H1 (cell line): ENCODE results near the gene MMP28.

Experiments
- ATF2 ChIP-seq: IDR thresholded peaks from 2 replicates; pipeline ENCODE4 v1.6.1; 2012; ENCODE audit warnings: low read length, inconsistent platforms
- CREB1 ChIP-seq: IDR thresholded peaks from 2 replicates; pipeline ENCODE4 v1.6.1; 2012; ENCODE audit warnings: inconsistent platforms
- CTCF ChIP-seq, 3 experiments: IDR thresholded peaks; 1 replicate in 2 of 3; 2 replicates in 1 of 3; pipeline versions ENCODE4 v1.5.1 to v1.6.1; 2011; ENCODE audit warnings: low read length in 3 of 3, mild to moderate bottlenecking in 3 of 3, inconsistent platforms in 2 of 3, low read depth in 1 of 3, moderate library complexity in 1 of 3; ENCODE audit not compliant: insufficient read depth in 1 of 3; ENCODE audit errors: control extremely low read depth in 1 of 3
- EZH2 ChIP-seq: fragments of 200-600 bp; sonication (generic); IDR thresholded peaks from 2 replicates; pipeline ENCODE4 v1.7.1; 2012; ENCODE audit warnings: low read depth, mild to moderate bottlenecking, moderate library complexity, low read length, inconsistent platforms; ENCODE audit not compliant: severe bottlenecking
- JUND ChIP-seq: IDR thresholded peaks from 2 replicates; pipeline ENCODE4 v1.6.1; 2011; ENCODE audit warnings: mild to moderate bottlenecking, improper control_type of control experiment, low read length
- POLR2A ChIP-seq, 2 experiments: IDR thresholded peaks; 1 replicate in 1 of 2; 2 replicates in 1 of 2; pipeline ENCODE4 v1.6.1; 2011; ENCODE audit warnings: low read depth in 2 of 2, low read length in 2 of 2, mild to moderate bottlenecking in 2 of 2; ENCODE audit errors: control extremely low read depth in 1 of 2
- POU5F1 ChIP-seq: IDR thresholded peaks from 2 replicates; pipeline ENCODE4 v1.6.1; 2011; ENCODE audit warnings: low read depth, mild to moderate bottlenecking, low read length, moderate library complexity
- SIX5 ChIP-seq: IDR thresholded peaks from 2 replicates; pipeline ENCODE4 v1.6.1; 2011; ENCODE audit warnings: mild to moderate bottlenecking, low read depth, low read length
- TAF1 ChIP-seq: IDR thresholded peaks from 2 replicates; pipeline ENCODE4 v1.6.1; 2011; ENCODE audit warnings: mild to moderate bottlenecking, low read depth, low read length
- TCF12 ChIP-seq: IDR thresholded peaks from 2 replicates; pipeline ENCODE4 v1.6.1; 2011; ENCODE audit warnings: low read depth, mild to moderate bottlenecking, low read length

DNA sequence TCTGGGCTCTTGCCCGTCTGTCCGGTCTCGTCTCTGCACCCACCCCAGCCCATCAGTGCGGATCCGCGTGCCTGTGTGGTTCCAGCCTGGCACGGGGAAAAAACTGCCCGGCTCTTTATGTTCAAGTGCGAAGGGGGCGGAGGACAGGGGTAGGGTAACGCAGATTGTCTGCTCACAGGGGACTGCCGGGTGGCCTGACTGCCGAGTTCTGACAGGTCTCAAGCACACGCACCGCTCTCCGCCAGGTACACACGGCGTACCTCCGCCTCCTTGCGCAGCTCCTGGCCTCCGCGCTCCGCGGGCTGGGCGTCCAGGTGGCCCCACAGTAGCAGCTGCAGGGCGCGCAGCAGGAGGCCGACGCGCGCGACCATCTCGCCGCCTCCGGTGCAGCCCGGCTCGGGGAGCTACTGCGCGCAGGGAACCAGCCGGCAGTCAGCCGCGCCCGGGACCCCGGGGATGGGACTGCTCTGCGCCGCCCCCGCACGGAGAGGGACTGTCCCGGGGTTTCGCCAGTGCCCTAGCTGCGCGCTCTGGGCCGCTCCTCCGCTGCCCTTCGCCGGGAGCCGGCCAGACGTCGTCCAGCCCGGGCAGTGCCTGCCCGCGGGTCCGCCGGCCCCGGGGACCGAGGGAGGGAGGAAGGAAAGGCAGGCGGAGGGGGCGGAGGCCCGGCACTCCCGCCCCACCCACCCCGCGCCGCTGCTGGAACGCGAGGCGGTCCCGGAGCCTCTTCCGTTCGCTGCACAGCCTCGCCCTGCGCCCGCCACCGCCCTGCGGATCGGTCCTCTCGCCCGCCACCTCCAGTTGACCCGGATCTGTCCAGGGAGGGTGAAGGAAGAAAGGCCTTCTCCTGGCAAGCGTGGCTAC is at the start of gene MMP28:
- TF ChIP-seq POLR2A (IDR thresholded peaks at IDR 0.05; ENCODE audit: control extremely low read depth in 1 of 2, low read depth in 2 of 2, low read length in 2 of 2), result no peak
- no peak for TF ChIP-seq CTCF (IDR thresholded peaks at IDR 0.05; ENCODE audit: control extremely low read depth in 1 of 3, insufficient read depth in 1 of 3, low read depth in 1 of 3, low read length in 3 of 3)
- no peak for TF ChIP-seq TAF1
- no peak for TF ChIP-seq TCF12
- TF ChIP-seq EZH2, result no peak
- no peak for TF ChIP-seq ATF2
- TF ChIP-seq CREB1, result no peak
- TF ChIP-seq JUND, result no peak
- no peak for TF ChIP-seq SIX5
- no peak for TF ChIP-seq POU5F1
